GM18508 (cell line): ENCODE measurements around the gene ABCB6.
"Not testable (repeated sequence)": the region's sequence is repeated elsewhere in the genome, so short reads cannot be mapped to it uniquely, and the experiment has no call there.

ENCODE experiments used
- ATAC-seq: cut with Tn5 transposase; IDR thresholded peaks from one replicate; pipeline ENCODE4 v1.9.1; 2021; ENCODE audit warnings: moderate number of reproducible peaks; ENCODE audit not compliant: insufficient read depth, unreplicated experiment

The ABCB6 gene

GRCh38 chr2:219218732-219219701, at the start of gene ABCB6:
Gene ABCB6 (minus strand): TSS chr2:219218958. CDS start chr2:219218673, 285 bp downstream.
- no peak for ATAC-seq

DNA sequence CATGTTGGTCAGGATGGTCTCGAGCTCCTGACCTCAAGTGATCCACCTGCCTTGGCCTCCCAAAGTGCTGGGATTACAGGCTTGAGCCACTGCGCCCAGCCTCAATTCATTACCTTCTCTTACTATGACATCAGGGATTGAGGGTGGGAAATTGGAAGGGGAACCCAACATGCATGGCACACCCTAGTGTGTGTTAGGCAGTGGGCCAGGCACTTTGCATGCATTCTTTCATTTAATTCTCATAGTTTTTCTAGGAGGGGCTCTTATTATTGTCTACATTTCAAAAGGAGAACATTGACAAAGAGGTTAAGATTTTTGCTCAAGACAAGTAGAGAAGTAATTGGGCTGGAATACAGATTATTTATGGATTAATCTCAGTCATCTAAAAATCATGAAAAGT, 49.5 kb upstream of the ABCB6 start:
- ATAC-seq = no peak

DNA sequence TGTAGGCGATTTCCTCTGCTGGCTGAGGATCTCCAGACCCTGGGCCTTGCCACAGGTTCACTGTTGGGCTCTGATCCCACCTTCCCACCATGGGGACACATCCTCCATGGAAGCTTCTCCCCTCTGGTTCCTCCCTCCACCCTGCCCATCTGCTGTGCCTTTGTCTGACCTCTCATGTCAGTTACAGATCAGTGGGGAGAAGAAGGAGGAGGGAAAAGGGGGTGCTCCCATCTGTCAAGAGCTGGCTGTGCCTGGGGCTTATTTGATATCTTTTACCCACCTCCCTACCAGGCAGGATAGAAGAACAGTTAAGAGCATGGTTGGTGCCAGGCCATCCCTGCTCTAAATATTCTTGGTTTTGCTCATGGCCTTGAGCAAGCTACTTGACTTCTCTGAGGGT, 48.1 kb upstream of the ABCB6 start:
- ATAC-seq = no peak

DNA sequence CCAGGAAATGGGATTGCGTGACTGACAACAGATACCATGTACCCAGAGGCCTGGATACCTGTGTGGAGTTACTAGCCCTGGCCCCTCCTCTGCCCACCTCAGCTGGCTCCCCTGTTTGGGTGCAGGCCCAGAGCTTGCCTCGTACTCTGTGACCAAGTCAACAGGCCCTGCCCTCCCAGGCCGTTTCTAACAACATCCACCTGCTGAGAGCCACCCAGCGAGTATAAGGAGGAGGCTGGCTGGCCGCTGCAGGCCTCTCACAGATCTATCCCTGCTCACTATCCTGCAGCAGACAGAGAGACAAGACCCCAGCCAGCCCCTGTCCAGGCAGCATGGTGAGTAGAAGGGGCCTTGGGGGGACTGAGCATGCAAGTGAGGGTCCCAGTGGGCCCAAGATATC, 47.5 kb upstream of the ABCB6 start:
- ATAC-seq = no peak

DNA sequence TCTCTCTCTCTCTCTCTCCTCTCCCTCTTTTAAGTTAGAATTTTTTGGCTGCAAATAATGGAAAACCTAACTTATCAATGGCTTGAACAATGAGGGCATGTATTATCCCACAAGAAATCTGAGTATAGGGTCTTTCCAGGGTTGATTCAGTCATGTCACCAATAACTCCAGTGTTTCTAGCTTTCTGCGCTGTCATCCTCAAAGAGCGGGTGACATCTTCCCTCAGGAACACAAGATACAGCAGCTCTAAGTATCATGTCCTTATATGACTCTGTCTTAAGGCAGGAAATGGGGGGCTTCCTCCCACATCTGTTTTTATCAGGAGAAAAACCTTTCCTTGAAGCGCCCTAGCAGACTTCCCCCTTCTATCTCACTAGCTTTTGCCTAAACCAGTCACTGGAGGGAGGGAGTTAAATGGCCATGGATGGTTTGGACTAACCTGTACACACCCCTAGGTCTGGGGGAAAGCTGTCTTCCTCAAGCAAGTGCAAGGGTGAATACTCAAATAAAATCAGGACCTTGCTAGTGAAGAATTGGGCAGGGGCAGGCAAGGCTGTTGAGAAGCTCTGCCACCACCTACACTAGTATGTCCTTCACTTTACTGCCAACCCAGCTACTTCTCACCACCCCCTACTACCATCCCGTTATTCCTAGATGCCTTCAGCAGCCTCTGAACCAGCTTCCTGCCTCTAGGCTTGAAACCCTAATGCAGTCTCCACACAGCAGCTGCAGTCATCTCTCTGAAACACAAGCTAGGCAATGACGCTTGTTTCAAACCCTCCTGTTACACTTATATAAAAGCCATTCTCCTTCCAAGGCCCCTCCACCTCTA, 42.5 kb upstream of the ABCB6 start:
- ATAC-seq = no peak

- not testable (repeated sequence) for ATAC-seq
Observed at GRCh38 chr2:219258942-219259341, 40.2 kb upstream of the ABCB6 start.

- no peak for ATAC-seq
Observed at GRCh38 chr2:219254590-219255201, 35.9 kb upstream of the ABCB6 start.

DNA sequence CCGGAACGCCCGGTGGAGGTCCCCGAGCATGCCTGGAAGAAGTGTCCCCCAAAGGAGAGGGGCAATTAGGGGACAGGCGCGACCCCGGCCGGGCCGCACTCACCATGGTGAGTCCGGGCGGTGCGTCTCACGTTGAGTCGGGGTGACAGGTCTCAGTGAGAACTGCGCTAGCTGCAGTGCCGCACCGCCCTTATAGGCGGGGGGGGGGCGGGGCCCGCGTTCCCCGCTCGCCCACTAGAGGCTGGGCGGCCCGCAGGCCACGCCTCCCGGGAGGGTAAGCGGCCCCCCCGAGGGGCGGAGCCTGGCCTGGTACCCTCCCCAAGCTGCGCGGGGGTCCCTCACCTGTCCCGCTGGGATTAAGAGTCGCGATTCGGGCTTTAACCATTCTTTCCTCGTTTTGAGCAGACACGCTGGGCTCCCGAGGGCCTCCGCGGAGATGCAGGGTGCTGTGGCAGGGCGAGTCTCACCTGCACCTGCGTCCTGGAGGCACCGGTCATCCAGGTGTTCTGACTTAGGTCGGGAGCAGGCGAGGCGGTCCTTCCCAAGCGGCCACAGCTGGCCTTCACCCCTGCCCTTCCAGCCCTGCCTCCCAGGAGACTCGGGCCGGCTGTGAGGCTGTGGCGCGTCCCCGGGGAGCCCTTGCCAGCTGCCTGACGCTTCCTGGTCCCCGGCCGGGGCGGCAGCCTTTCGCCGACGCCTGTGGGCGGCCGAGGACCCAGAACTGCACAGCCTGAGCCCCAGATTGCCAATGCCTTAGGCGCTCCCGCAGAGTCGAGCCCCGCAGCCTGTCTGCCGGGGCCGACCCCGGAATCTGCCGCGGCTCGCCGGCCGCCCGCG, 35.2 kb upstream of the ABCB6 start, which contains the start of gene TUBA4A:
TSS of gene TUBA4A (minus strand) at position 166 of the 837 bp plus-strand sequence. CDS start at position 106, 60 bp downstream.
- ATAC-seq = no peak

DNA sequence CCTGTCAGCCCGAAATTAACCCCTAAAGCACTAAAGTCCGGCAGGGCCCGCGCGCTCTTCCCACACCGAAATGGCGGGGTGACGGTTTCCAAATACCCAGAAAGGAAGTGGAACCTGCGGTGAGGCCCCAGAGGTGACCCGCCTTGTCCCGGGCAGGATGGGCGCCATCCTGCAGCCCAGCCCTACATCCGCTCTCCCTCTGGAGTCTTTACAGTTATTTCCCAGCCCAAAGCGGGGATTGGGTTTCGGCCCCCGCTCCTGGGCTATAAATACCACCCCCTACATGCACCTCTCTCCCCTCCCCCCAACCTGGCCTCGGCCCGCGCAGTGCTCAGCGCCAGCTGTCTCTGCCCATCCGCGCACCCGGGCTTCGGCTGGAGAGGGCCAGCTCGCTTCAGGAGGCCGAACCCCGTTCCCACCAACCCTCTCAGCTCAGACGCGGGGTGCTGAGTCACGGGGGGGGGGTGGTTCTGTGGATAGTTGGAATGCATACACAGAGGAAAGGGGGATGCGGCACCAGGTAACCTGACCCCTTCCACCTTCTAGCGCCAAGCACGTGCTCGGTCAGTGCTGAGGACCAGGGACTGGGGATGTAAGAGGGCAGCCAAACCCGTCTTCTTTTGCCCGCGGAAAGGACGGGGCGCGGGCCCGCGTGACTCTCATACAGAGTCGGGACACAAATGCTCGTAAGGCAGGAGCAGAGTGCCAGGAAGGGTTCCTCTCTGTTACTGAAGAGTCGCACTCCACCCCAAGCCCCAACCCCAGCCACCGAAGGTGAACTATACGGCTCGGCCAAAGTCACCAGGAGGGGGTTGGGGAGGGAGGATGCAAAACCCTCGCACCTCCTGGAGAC, 34.4 kb upstream of the ABCB6 start, which contains the start of gene TUBA4B:
TSS of gene TUBA4B (plus strand) at position 344 of the 853 bp plus-strand sequence. CDS start at position 509, 165 bp downstream.
- ATAC-seq = no peak

GRCh38 chr2:219252570-219252899, 33.8 kb upstream of the ABCB6 start:
- no peak for ATAC-seq

DNA sequence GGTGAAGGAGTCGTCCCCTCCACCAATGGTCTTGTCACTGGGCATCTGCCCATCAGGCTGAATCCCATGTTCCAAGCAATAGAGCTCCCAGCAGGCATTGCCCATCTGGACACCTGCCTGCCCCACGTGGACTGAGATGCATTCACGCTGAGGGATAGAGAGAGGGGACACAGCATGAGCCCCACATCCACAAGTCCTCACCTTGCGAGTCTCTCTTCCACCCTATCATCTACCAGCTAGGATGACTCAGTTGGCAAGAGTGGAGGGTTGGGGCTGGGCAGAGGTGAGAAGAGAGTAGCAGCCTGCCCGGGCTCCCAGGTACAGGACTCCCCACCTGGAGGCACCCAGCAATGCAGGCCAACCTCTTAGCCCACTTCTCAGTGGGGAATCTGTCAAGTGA, 33.3 kb upstream of the ABCB6 start:
- no peak for ATAC-seq

GRCh38 chr2:219251656-219252055, 32.9 kb upstream of the ABCB6 start:
- ATAC-seq = no peak

- ATAC-seq = no peak
Observed at GRCh38 chr2:219250049-219250781, 31.5 kb upstream of the ABCB6 start.

DNA sequence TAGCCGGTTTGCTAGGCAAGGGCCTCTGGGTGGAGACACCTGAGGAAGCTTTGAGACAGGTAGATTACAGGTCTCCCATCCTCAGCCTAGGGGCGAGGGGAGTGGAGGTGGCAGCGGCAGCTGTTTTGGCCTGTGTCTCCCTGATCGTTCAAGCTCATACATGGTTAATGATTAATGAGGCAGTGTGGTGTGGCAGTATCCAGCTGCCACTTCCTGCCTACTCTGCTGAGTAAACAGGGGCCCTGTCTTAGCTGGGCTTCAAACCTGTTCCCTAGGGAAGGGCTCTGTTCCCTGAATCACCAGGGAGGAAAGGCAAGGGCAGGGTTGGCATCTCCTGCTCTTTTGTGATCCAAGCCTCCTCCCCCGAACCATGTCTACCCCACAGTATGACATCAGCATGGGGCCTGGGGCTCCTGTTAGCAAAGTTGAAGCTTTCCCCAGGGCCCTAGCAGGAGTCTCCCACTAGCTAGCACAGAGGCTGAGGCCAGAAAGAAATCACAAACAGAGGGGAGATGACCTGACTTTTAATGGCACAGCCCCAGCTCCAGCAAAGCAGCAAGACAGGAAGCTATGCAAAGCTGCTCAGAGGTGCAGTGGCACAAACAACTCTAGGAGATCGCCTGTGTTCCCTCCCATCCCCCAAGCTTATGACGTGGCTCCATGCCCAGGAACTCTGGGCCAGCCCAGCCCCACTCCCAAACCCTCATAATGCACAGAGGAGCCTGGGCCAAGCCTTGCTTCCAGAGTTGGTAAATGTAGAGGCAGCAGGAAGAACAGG, 30.6 kb upstream of the ABCB6 start:
- peak; percentile 40 for ATAC-seq

DNA sequence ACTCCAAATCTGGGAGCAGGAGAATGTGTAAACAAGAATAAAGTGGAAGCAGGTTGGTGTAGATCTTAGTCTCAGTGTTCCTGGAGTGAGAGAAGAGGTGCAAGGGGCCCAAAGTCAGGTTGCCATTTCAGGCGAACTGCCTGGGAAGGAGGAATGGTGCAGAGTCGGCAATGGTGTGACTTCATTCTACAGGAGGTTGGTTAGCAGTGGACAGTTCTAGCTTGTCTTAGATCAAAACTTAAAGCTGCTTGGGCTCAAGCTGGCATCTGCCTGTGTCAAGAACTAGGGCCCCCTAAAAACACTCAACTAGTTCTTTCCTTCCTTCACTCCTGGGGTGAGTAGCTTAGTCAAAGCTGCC, 30.1 kb upstream of the ABCB6 start:
- no peak for ATAC-seq

- ATAC-seq = no peak
Observed at GRCh38 chr2:219247678-219248642, 29.2 kb upstream of the ABCB6 start.
